Fibroblast of the aortic adventitia (primary cell): Measurements from ENCODE around the gene PITRM1. TPM values are rescaled to one million over a fixed set of nuclear protein-coding genes. Genes with fewer than 3 reads are reported as not detected.

Source experiments
- DNase-seq: peaks from one replicate; pipeline ENCODE4 v3.0.0-alpha.2; 2010; ENCODE audit warnings: low read depth
- H3K4me3 ChIP-seq: 2 replicates; pipeline ENCODE4 v1.5.1; 2011; ENCODE audit warnings: low read depth, mild to moderate bottlenecking, control low read depth, low read length, moderate library complexity
- CTCF ChIP-seq: IDR thresholded peaks from 2 replicates; pipeline ENCODE4 v1.5.1; 2011; ENCODE audit warnings: mild to moderate bottlenecking, low read length, control low read depth, inconsistent platforms; ENCODE audit not compliant: insufficient read depth
- total RNA-seq: library from RNA; depleted of rRNA; stranded (reverse); fragments of >200 nt; gene quantifications from 2 replicates; pipeline ENCODE4 v1.2.3, GENCODE V29; 2012; ENCODE audit warnings: low replicate concordance

PITRM1 gene
- total RNA-seq, 1 donor = 110 TPM

- DNase-seq = peak; percentile 67
- no peak for TF ChIP-seq CTCF
- no peak overlapping the region for H3K4me3 ChIP-seq
Measured at GRCh38 chr10:3141351-3142005, 31.1 kb downstream of the PITRM1 start.

- no peak for TF ChIP-seq CTCF
- DNase-seq = peak; percentile 30
- no peak overlapping the region for H3K4me3 ChIP-seq
Measured at GRCh38 chr10:3140280-3140679, 32.3 kb downstream of the PITRM1 start.

GRCh38 chr10:3139216-3139910 is 33.2 kb downstream of the PITRM1 start:
- DNase-seq = no peak
- TF ChIP-seq CTCF = no peak
- H3K4me3 ChIP-seq = no peak overlapping the region

GRCh38 chr10:3137958-3138726 is 34.4 kb downstream of the PITRM1 start:
- no peak for TF ChIP-seq CTCF
- DNase-seq = no peak
- no peak overlapping the region for H3K4me3 ChIP-seq

- no peak overlapping the region for H3K4me3 ChIP-seq
Measured at GRCh38 chr10:3136763-3137611, 35.6 kb downstream of the PITRM1 start.

More at GRCh38 chr10:3136763-3137611, 35.6 kb downstream of the PITRM1 start:
- no peak for TF ChIP-seq CTCF
- peak; percentile 96 for DNase-seq
